PC-3 (cell line): ENCODE measurements around the gene CALHM6.

Experiments used
- EZH2 ChIP-seq: fragments of 300-600 bp; sonication (generic); IDR thresholded peaks from one replicate; pipeline ENCODE4 v1.6.1; 2017; ENCODE audit warnings: antibody characterized with exemption, mild to moderate bottlenecking, low read length; ENCODE audit not compliant: unreplicated experiment
- TF ChIP-seq, protein P1 (sequence below): fragments of 300-600 bp; sonication (generic); conservative IDR thresholded peaks from 2 replicates; pipeline ENCODE4 v1.5.1; 2017; ENCODE audit warnings: antibody characterized with exemption, low read depth, mild to moderate bottlenecking, low read length

GRCh38 chr6:116431964-116432595, 29.1 kb upstream of the CALHM6 start:
- TF ChIP-seq, protein P1, sequence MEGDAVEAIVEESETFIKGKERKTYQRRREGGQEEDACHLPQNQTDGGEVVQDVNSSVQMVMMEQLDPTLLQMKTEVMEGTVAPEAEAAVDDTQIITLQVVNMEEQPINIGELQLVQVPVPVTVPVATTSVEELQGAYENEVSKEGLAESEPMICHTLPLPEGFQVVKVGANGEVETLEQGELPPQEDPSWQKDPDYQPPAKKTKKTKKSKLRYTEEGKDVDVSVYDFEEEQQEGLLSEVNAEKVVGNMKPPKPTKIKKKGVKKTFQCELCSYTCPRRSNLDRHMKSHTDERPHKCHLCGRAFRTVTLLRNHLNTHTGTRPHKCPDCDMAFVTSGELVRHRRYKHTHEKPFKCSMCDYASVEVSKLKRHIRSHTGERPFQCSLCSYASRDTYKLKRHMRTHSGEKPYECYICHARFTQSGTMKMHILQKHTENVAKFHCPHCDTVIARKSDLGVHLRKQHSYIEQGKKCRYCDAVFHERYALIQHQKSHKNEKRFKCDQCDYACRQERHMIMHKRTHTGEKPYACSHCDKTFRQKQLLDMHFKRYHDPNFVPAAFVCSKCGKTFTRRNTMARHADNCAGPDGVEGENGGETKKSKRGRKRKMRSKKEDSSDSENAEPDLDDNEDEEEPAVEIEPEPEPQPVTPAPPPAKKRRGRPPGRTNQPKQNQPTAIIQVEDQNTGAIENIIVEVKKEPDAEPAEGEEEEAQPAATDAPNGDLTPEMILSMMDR = no peak
- TF ChIP-seq EZH2 = no peak
